SK-N-SH (cell line): Measurements from ENCODE around the gene ENKD1. TPM values are rescaled to one million over a fixed set of nuclear protein-coding genes. Genes with fewer than 3 reads are reported as not detected.

ENCODE experiments used
- CTCF ChIA-PET: fragments of 300-600, 350-600 bp; formaldehyde crosslinking; extraction: SDS; loops from one replicate; lab custom pipeline; 2021; lab: Yijun Ruan, JAX
- POLR2A ChIA-PET: fragments of 350-600 bp; sonication (Branson Sonifier 250); formaldehyde crosslinking; extraction: SDS; loops from one replicate; lab custom pipeline; 2020; ENCODE audit warnings: antibody characterized with exemption, inconsistent platforms; lab: Yijun Ruan, JAX
- DNase-seq: peaks from one replicate; pipeline ENCODE4 v3.0.0; 2012
- H2AFZ ChIP-seq: fragments of 200-600 bp; sonication (generic); 2 replicates; pipeline ENCODE4 v1.8.1; 2016; ENCODE audit warnings: antibody characterized with exemption, mild to moderate bottlenecking, low read depth
- H3F3A ChIP-seq: fragments of 200-600 bp; sonication (generic); replicated peaks from 2 replicates; pipeline ENCODE3; 2016; ENCODE audit warnings: antibody characterized with exemption, mild to moderate bottlenecking; ENCODE audit not compliant: insufficient read depth
- H3K27ac ChIP-seq, 2 experiments: fragments of 200-500 bp in 1 of 2; fragments of 200-600 bp in 1 of 2; sonication (Bioruptor generic) in 1 of 2; sonication (generic), shearing (Covaris generic) in 1 of 2; 2 replicates each; pipeline versions ENCODE4 v1.5.1 to v1.6.1; 2014 to 2016; ENCODE audit warnings: low read depth in 2 of 2, inconsistent platforms in 1 of 2, low read length in 1 of 2, mild to moderate bottlenecking in 1 of 2, mixed read lengths in 1 of 2
- H3K27me3 ChIP-seq: fragments of 200-600 bp; sonication (generic), shearing (Covaris generic); 2 replicates; pipeline ENCODE4 v1.6.1; 2016; ENCODE audit warnings: mixed run types; ENCODE audit not compliant: insufficient read depth
- H3K36me3 ChIP-seq, 2 experiments: fragments of 200-500 bp in 1 of 2; fragments of 200-600 bp in 1 of 2; sonication (Bioruptor generic) in 1 of 2; sonication (generic) in 1 of 2; replicated peaks in 1 of 2; 2 replicates each; pipeline versions ENCODE3 to v1.5.1; 2014 to 2016; ENCODE audit warnings: low read length in 1 of 2, mild to moderate bottlenecking in 1 of 2; ENCODE audit not compliant: insufficient read depth in 2 of 2, control insufficient read depth in 1 of 2
- H3K4me1 ChIP-seq, 2 experiments: fragments of 200-500 bp in 1 of 2; fragments of 200-600 bp in 1 of 2; sonication (Bioruptor generic) in 1 of 2; sonication (generic), shearing (Covaris generic) in 1 of 2; 2 replicates each; pipeline versions ENCODE4 v1.5.1 to v1.6.1; 2014 to 2016; ENCODE audit warnings: low read depth in 1 of 2, low read length in 1 of 2, mixed run types in 1 of 2; ENCODE audit not compliant: insufficient read depth in 2 of 2, control insufficient read depth in 1 of 2
- H3K4me2 ChIP-seq: fragments of 200-600 bp; sonication (generic), shearing (Covaris generic); 2 replicates; pipeline ENCODE4 v1.6.1; 2017; ENCODE audit warnings: mixed run types
- H3K4me3 ChIP-seq, 2 experiments: fragments of 200-500 bp in 1 of 2; fragments of 200-600 bp in 1 of 2; sonication (Bioruptor generic) in 1 of 2; sonication (generic), shearing (Covaris generic) in 1 of 2; 2 replicates each; pipeline versions ENCODE4 v1.5.1 to v1.8.1; 2014 to 2016; ENCODE audit warnings: low read depth in 2 of 2, inconsistent platforms in 1 of 2, low read length in 1 of 2, mild to moderate bottlenecking in 1 of 2, mixed read lengths in 1 of 2, moderate library complexity in 1 of 2
- H3K79me2 ChIP-seq: fragments of 200-600 bp; sonication (generic); 2 replicates; pipeline ENCODE4 v1.8.1; 2017; ENCODE audit warnings: mild to moderate bottlenecking; ENCODE audit not compliant: insufficient read depth
- H3K9ac ChIP-seq: fragments of 200-600 bp; sonication (generic); 2 replicates; pipeline ENCODE4 v1.6.1; 2017; ENCODE audit warnings: mixed run types
- H3K9me2 ChIP-seq: fragments of 200-600 bp; sonication (generic); 2 replicates; pipeline ENCODE4 v1.6.1; 2017; ENCODE audit warnings: mixed run types
- H3K9me3 ChIP-seq: fragments of 200-600 bp; sonication (generic); 2 replicates; pipeline ENCODE4 v1.6.1; 2017; ENCODE audit warnings: mixed run types, mild to moderate bottlenecking, moderate library complexity
- H4K20me1 ChIP-seq: fragments of 200-600 bp; sonication (generic); 2 replicates; pipeline ENCODE4 v1.6.1; 2017; ENCODE audit warnings: mild to moderate bottlenecking, mixed run types; ENCODE audit not compliant: insufficient read depth
- CHD2 ChIP-seq: fragments of 150-350 bp; IDR thresholded peaks from 2 replicates; pipeline ENCODE4 v1.6.1; 2018; ENCODE audit warnings: low read length; ENCODE audit not compliant: partially characterized antibody
- ELF1 ChIP-seq: IDR thresholded peaks from 2 replicates; pipeline ENCODE4 v1.4.0; 2012
- FOSL2 ChIP-seq: IDR thresholded peaks from 2 replicates; pipeline ENCODE4 v1.4.0; 2012; ENCODE audit warnings: low read depth, mild to moderate bottlenecking, moderate library complexity, borderline replicate concordance
- GATA2 ChIP-seq: sonication (generic); formaldehyde crosslinking; IDR thresholded peaks from 2 replicates; pipeline ENCODE4 v1.5.0; 2020; ENCODE audit warnings: mild to moderate bottlenecking, missing genetic modification reagents
- JUND ChIP-seq: IDR thresholded peaks from 2 replicates; pipeline ENCODE4 v1.4.0; 2012
- MAX ChIP-seq: IDR thresholded peaks from 2 replicates; pipeline ENCODE4 v1.4.0; 2012; ENCODE audit warnings: low read depth
- MEF2A ChIP-seq: IDR thresholded peaks from 2 replicates; pipeline ENCODE4 v1.4.0; 2012; ENCODE audit warnings: low read depth, borderline replicate concordance
- MXI1 ChIP-seq: IDR thresholded peaks from 2 replicates; pipeline ENCODE4 v1.6.1; 2012; ENCODE audit warnings: mild to moderate bottlenecking, low read depth, low read length, improper control_type of control experiment
- NFIC ChIP-seq: IDR thresholded peaks from 2 replicates; pipeline ENCODE4 v1.4.0; 2012; ENCODE audit warnings: borderline replicate concordance
- POLR2AphosphoS5 ChIP-seq: IDR thresholded peaks from 2 replicates; pipeline ENCODE4 v1.6.1; 2012; ENCODE audit warnings: low read depth, low read length
- RAD21 ChIP-seq: IDR thresholded peaks from 2 replicates; pipeline ENCODE4 v1.6.1; 2012; ENCODE audit warnings: mild to moderate bottlenecking, low read length
- RCOR1 ChIP-seq: fragments of 150-350 bp; IDR thresholded peaks from 2 replicates; pipeline ENCODE4 v1.6.1; 2017; ENCODE audit warnings: antibody characterized with exemption, low read length
- TAF1 ChIP-seq: IDR thresholded peaks from 2 replicates; pipeline ENCODE4 v1.6.1; 2012; ENCODE audit warnings: low read depth, mild to moderate bottlenecking, low read length, moderate library complexity, borderline replicate concordance
- TCF12 ChIP-seq: IDR thresholded peaks from 2 replicates; pipeline ENCODE4 v1.4.0; 2012
- TEAD4 ChIP-seq: IDR thresholded peaks from 2 replicates; pipeline ENCODE4 v1.4.0; 2012; ENCODE audit warnings: mild to moderate bottlenecking, borderline replicate concordance; ENCODE audit not compliant: insufficient read depth
- WGBS: methylation state at CpG from one replicate; pipeline ENCODE4 v1.1.6; 2017; ENCODE audit warnings: low lambda C conversion rate; 5-methylcytosine and 5-hydroxymethylcytosine counted together
- polyA plus RNA-seq, 3 experiments: library from polyadenylated mRNA; depleted of rRNA; stranded (reverse); fragments of >200 nt; gene quantifications; 2 replicates each; pipeline ENCODE4 v1.2.3, GENCODE V29; 2012

ENKD1 gene
- polyA plus RNA-seq, 1 of the 3 experiments (the other 2 are of a cell fraction) = 21.0 TPM

GRCh38 chr16:67641779-67642708 is 24.5 kb downstream of the ENKD1 start:
- Histone ChIP-seq H4K20me1 (no peaks in the 10 kb centered on the region), H3F3A (peaks cover 4% of the 10 kb centered on the region), H3K36me3 (peaks cover 0 to 16% of the 10 kb centered on the region in 2 experiments), H3K4me3 (no peak overlapping the region), H3K9ac (no peak overlapping the region), H3K4me1 (peaks cover 0 to 4% of the 10 kb centered on the region in 2 experiments; a peak in 1 of 4 replicates), H3K9me2 (no peaks in the 10 kb centered on the region), H3K79me2 (no peaks in the 10 kb centered on the region), H2AFZ (no peak overlapping the region), H3K4me2 (no peak overlapping the region), H3K27ac (no peak overlapping the region), H3K9me3 (no peaks in the 10 kb centered on the region), H3K27me3 (no peaks in the 10 kb centered on the region)
- POLR2A ChIA-PET = no interaction called here
- no peak for TF ChIP-seq NFIC
- peak; percentile 68 for TF ChIP-seq MXI1
- no peak for TF ChIP-seq ELF1
- DNase-seq = no peak
- CTCF ChIA-PET = interaction anchor here (0.6 to 16.5 kb wide), 6 partner anchors 28 to 128 kb away, joined by 3 to 263 read pairs (median 43); partner anchors contain the start of gene CTCF
- WGBS = 70% methylated on average over 9 of the region's 10 CpGs

GRCh38 chr16:67637625-67638024 is 28.9 kb downstream of the ENKD1 start:
- ChIA-PET POLR2A (no interaction called here), CTCF (interaction anchor here (1.1 to 16.5 kb wide), 5 partner anchors 44 to 124 kb away, joined by 3 to 263 read pairs (median 11); partner anchors contain the start of gene CTCF)
- no peaks in the 10 kb centered on the region for H3K9me3 ChIP-seq
- H3K4me1 ChIP-seq = no peaks in the 10 kb centered on the region; a peak in 1 of 4 replicates
- H3K27ac ChIP-seq = no peak overlapping the region
- H3K4me3 ChIP-seq = no peak overlapping the region
- H3K27me3 ChIP-seq = no peaks in the 10 kb centered on the region
- no peak for TF ChIP-seq ELF1
- no peak for TF ChIP-seq GATA2 (CRISPR knock-in tag)
- TF ChIP-seq TEAD4 = no peak
- no peak for TF ChIP-seq RCOR1
- TF ChIP-seq JUND = no peak
- TF ChIP-seq TCF12 = no peak
- no peak for TF ChIP-seq TAF1
- no peak for TF ChIP-seq FOSL2
- TF ChIP-seq MXI1 = no peak
- no peak for TF ChIP-seq POLR2AphosphoS5
- no peak for TF ChIP-seq RAD21
- no peak for TF ChIP-seq MEF2A
- TF ChIP-seq CHD2 = no peak
- TF ChIP-seq MAX = no peak
- H3K9ac ChIP-seq = no peak overlapping the region
- H3K9me2 ChIP-seq = no peaks in the 10 kb centered on the region
- no peaks in the 10 kb centered on the region for H3K79me2 ChIP-seq
- H3K36me3 ChIP-seq = peaks cover 19 to 31% of the 10 kb centered on the region in 2 experiments
- no peaks in the 10 kb centered on the region for H4K20me1 ChIP-seq
- WGBS = 94% methylated on average over 12 of the region's 12 CpGs
- no peak for DNase-seq
- peaks cover 4% of the 10 kb centered on the region for H3F3A ChIP-seq
- H2AFZ ChIP-seq = no peak overlapping the region
- H3K4me2 ChIP-seq = no peak overlapping the region
